Central memory CD8-positive, alpha-beta T cell (primary cell): ENCODE measurements around the gene CDH16.
A peak's percentile ranks its signal among the peaks of the same experiment; 100 is the strongest.

ENCODE experiments used
- ATAC-seq: fragments of 150-1000 bp; cut with Tn5 transposase; replicated peaks from 2 replicates; pipeline ENCODE4 v1.10.0; 2022; ENCODE audit warnings: mild to moderate bottlenecking, moderate FRiP score, moderate number of reproducible peaks; ENCODE audit not compliant: poor library complexity, severe bottlenecking; ENCODE audit errors: extremely low read depth
- DNase-seq, 2 donors: peaks; one replicate each; pipeline ENCODE4 v3.0.0; 2021; ENCODE audit warnings: low spot score in 2 of 2
- H3K27ac Mint-ChIP-seq: one replicate; pipeline ENCODE4 v1.8.0; 2022; ENCODE audit warnings: low read depth, mild to moderate bottlenecking, moderate library complexity, mixed read lengths
- H3K27me3 Mint-ChIP-seq: one replicate; pipeline ENCODE4 v1.8.0; 2022; ENCODE audit warnings: mixed read lengths
- H3K36me3 Mint-ChIP-seq: one replicate; pipeline ENCODE4 v1.8.0; 2022; ENCODE audit warnings: mild to moderate bottlenecking, moderate library complexity, mixed read lengths; ENCODE audit not compliant: insufficient read depth
- H3K4me1 Mint-ChIP-seq: one replicate; pipeline ENCODE4 v1.8.0; 2022; ENCODE audit warnings: mixed read lengths
- H3K4me3 Mint-ChIP-seq: one replicate; pipeline ENCODE4 v1.8.0; 2022; ENCODE audit warnings: mild to moderate bottlenecking, moderate library complexity, mixed read lengths
- H3K9me3 Mint-ChIP-seq: one replicate; pipeline ENCODE4 v1.8.0; 2022; ENCODE audit warnings: mixed read lengths

CDH16 gene

DNA sequence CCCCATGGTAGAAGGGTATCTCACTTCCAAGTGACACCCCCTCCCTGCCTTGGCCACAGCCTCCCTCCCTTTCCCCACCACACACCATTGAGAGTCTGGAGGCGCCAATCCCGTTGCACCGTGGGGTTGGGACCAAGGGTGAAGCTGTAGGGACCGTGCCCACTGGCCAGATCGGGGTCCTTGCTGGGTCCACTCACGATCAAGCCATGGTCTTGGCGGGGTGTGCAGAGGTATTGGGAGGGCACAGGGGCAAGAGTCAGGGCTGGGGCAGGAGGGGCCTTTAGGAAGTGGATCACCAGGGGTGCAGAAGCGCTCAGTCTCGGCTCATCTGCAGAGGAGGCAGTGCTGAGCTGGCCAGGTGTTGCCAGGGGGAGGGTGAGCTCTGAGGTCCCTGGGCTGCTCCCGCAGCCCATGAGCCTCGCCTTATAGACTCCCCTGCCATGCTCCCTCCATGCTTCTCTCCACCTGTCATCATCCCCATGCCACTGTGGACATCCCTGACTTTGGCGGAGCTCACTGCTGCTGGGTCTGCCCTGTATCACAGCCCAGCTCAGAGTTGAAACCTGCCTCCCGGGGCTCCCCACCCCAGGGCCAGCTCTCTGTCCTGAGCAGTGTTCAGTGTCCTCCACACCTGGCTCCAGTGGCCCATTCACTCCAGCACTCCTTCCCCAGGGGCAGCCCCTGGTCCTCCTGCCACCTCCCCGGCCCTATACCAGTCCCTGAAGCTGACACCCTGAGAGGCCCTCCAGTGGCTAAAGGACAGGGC, 8.3 kb downstream of the CDH16 start:
- ATAC-seq (no peak), DNase-seq (no peak)
- H3K27ac Mint-ChIP-seq: no peak overlapping the region
- peaks cover 10% of the 10 kb centered on the region for H3K4me1 Mint-ChIP-seq
- no peak overlapping the region for H3K4me3 Mint-ChIP-seq
- no peaks in the 10 kb centered on the region for H3K9me3 Mint-ChIP-seq
- H3K36me3 Mint-ChIP-seq: peaks cover 1% of the 10 kb centered on the region
- no peaks in the 10 kb centered on the region for H3K27me3 Mint-ChIP-seq

DNA sequence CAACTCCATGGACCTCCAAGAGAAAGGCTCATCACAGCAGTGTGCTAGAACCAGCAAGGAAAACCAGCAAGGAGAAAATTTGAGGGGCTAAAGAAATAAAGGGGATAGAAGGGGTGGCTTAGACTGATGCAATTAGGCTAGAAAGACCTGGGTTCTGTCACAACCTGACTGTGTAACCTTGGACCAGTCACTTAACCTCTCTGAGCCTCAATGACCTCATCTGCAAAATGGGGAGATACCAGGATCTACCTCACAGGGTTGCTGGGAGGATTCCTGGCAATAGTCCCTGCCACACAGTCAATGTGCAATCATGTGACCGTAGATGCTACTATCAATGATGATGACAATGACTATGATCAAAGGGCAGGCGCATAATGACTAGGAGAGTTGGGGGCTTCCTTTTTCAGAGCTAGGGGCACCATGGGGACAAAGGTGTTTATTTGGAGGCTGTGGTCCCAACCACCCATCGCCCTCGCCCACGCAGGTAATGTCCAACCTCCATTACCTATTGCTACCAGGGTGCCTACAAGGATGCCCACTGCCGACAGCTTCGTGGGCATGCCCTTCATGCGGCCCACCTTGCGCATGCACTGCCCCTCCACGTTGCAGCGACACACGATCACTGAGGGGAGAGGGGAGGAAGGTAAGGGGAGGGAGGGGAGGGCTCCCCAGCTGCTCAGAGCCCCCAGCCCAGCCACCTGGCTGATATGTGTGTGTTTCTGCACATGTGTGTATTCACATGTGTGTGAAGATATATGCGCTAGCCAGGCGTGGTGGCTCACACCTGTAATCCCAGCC, 9.7 kb downstream of the CDH16 start:
- no peak overlapping the region for H3K4me3 Mint-ChIP-seq
- H3K27ac Mint-ChIP-seq: peak overlapping the region; percentile 35
- no peaks in the 10 kb centered on the region for H3K27me3 Mint-ChIP-seq

DNA sequence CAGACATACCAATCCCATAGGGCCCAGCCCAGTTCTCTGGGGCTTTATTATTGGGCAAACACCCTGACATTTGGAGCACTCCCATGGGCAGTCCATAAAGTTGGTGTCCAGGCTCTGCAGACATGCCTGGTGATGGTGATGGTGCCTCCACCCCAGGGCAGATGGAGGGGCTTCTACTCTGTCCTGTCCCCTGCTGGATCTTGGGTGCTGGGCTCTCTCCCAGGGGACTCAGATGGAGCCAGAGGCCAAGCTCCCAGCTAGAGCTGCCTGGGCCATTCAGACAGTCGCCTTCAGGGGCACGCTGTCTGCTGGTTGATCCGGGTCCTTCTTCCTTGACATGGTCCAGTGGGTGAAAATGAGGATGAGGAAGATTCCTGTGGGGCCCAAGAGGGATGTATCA, 10.6 kb downstream of the CDH16 start:
- H3K9me3 Mint-ChIP-seq: no peaks in the 10 kb centered on the region
- H3K4me1 Mint-ChIP-seq: peaks cover 10% of the 10 kb centered on the region
- ATAC-seq: no peak
- peaks cover 1% of the 10 kb centered on the region for H3K36me3 Mint-ChIP-seq
- no peak overlapping the region for H3K4me3 Mint-ChIP-seq
- no peak for DNase-seq
- peak overlapping the region; percentile 35 for H3K27ac Mint-ChIP-seq
- H3K27me3 Mint-ChIP-seq: no peaks in the 10 kb centered on the region

More for the DNA sequence above, 9.7 kb downstream of the CDH16 start:
- peaks cover 10% of the 10 kb centered on the region for H3K4me1 Mint-ChIP-seq
- no peak for DNase-seq
- no peaks in the 10 kb centered on the region for H3K9me3 Mint-ChIP-seq
- no peak for ATAC-seq
- peaks cover 1% of the 10 kb centered on the region for H3K36me3 Mint-ChIP-seq

DNA sequence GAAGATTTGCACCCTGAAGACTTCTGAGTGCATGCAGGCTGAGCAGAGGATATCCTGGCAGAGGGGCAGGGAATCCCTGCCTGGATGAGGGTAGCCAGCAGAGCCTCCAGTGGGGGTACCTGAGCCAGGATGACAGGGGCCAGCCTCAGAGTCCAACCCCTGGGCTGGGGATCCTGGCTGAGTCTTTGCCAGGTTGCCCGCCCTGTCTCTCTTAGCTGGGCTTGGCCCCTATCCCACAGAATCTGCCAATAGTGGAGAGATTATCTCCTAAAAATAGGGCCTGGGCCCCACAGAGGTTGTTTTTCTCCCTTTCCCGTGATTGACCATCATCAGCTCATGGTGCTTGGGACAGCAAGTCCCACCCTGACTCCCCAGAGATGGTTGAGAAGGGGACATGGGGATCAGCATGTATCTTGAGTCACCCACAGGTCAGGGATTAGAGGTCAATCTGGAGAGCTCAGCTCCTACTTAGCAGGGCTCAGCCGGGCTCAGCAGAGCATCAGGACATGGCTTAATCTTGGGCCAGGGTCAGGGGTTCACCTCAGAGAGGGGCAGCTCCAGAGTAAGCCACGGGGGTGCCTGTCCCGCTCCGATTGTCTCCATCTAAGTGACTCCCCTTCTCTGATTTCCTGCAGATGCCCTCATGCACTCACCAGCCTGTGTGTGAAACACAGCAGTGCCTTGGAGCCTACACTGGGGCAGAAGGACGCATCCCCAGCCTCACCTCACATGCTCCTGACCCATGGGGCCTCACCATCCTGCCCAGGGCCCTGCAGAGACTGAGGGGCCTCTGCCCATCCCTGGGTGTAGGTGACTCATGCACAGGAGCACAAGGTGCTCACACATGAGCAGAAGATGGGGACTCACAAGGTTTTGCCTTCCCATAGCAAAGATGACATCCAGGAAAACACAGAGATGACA, 11.5 kb downstream of the CDH16 start:
- Mint-ChIP-seq H3K4me1 (peaks cover 10% of the 10 kb centered on the region), H3K27me3 (no peaks in the 10 kb centered on the region), H3K36me3 (peaks cover 1% of the 10 kb centered on the region), H3K27ac (no peak overlapping the region), H3K4me3 (no peak overlapping the region), H3K9me3 (no peaks in the 10 kb centered on the region)
- ATAC-seq (no peak), DNase-seq (no peak)

DNA sequence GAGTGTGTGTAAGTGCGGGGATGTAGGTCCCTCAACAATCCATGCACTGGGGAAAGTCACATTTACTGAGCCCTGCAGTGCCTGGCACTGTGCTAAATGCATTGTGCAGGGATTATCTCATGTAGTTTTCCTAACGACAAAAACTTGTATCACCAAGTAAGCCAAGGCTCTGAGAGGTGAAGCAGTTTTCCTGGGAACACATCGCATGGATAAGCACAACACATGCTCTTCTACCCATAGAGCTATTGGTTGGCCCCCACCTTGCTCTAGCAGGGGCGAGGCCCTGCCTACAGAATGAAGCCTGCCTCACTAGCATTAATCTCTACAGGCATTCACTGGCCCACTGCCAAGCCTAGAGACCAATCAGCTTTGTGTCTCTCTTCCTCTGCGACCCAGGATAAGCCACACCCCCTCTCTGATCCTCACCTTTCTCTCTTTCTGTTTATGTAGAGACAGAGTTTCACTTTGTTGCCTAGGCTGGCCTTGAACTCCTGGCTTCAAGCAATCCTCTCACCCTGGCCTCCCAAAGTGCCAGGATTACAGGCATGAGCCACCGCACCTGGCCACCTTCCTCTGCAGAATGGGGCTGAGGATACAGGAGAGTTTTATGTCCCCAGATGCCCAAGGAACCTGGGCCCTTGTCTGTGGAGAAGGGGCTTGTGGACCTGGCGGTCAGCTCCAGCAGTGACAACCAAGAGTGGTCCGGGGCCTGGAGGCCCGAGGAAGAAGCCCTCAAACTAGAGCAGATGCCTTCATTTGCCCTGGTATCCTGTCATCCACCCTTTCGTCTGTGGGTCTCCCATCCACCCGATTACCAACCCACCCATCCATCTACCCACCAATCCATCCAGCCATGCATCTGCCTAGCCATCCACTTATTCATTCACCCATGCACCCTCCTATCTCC, 12.8 kb downstream of the CDH16 start:
- ATAC-seq: no peak
- Mint-ChIP-seq H3K27ac (peak overlapping the region; percentile 14), H3K27me3 (no peaks in the 10 kb centered on the region), H3K9me3 (no peaks in the 10 kb centered on the region), H3K36me3 (peaks cover 1% of the 10 kb centered on the region), H3K4me1 (peaks cover 10% of the 10 kb centered on the region), H3K4me3 (no peak overlapping the region)
- no peak for DNase-seq

DNA sequence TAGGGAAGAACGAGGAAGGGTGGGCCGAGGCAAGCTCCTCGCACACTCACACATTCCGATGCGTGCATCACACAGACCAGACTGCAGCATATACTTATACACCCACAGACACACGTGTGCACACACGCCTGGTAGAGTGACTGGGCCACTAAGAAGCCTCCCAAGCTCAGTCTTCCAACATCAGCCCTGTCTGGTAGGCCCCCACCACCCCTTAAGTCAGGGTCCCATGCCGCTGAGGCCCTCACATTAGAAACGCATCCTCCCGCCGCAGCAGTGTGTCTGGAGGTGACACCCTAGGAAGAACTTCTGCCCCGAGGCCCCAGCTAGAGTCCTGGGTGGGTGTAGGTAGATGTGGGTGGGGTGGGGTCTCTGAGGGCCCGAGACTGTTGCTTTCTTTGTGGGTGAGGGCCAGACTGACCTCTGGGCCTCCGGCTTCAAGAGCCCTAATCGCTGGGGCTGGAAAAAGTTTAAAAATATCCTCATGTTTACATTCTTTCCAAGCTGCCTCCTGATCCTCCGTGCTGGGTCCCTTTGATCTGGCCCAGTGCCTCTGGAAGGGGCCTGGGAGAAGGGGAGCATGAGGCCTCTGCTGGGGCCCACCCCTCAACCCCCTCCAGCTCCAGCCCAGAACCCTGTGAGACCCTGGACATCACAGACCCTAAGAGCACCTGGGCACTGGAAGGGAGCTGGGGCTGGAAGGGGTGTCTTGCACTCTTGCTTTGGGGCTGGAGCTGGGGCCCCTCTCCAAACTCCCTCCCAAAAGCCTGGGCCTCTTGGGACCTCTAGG, 13.6 kb downstream of the CDH16 start:
- no peak overlapping the region for H3K4me3 Mint-ChIP-seq
- H3K9me3 Mint-ChIP-seq: no peaks in the 10 kb centered on the region
- H3K27me3 Mint-ChIP-seq: no peaks in the 10 kb centered on the region
- DNase-seq: no peak
- H3K36me3 Mint-ChIP-seq: peaks cover 1% of the 10 kb centered on the region
- no peak for ATAC-seq
- no peak overlapping the region for H3K27ac Mint-ChIP-seq
- H3K4me1 Mint-ChIP-seq: peaks cover 10% of the 10 kb centered on the region

DNA sequence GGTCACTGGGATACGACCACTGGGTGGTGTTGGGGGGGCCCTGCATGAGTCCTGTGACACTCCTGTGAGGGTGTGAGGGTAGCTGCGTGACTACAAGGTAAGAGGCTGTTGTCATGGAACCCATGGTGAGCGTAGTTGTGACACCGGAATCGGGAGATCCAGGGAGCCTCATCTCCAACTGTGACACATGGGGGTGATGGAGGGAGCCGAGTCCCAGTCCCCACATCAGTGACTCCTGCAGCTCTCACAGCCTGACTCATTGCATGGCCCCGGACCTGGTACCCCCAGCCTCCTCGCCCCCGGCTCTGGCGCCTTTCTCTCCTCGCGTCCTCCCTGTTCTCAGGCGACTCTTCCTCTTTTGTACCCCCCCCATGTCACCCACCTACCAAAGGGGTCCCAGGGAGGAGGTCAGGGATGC, 14.2 kb downstream of the CDH16 start:
- H3K4me3 Mint-ChIP-seq: no peak overlapping the region
- no peaks in the 10 kb centered on the region for H3K27me3 Mint-ChIP-seq
- ATAC-seq: no peak
- no peak for DNase-seq
- H3K9me3 Mint-ChIP-seq: no peaks in the 10 kb centered on the region
- H3K36me3 Mint-ChIP-seq: no peaks in the 10 kb centered on the region
- H3K4me1 Mint-ChIP-seq: peaks cover 10% of the 10 kb centered on the region
- H3K27ac Mint-ChIP-seq: no peak overlapping the region

DNA sequence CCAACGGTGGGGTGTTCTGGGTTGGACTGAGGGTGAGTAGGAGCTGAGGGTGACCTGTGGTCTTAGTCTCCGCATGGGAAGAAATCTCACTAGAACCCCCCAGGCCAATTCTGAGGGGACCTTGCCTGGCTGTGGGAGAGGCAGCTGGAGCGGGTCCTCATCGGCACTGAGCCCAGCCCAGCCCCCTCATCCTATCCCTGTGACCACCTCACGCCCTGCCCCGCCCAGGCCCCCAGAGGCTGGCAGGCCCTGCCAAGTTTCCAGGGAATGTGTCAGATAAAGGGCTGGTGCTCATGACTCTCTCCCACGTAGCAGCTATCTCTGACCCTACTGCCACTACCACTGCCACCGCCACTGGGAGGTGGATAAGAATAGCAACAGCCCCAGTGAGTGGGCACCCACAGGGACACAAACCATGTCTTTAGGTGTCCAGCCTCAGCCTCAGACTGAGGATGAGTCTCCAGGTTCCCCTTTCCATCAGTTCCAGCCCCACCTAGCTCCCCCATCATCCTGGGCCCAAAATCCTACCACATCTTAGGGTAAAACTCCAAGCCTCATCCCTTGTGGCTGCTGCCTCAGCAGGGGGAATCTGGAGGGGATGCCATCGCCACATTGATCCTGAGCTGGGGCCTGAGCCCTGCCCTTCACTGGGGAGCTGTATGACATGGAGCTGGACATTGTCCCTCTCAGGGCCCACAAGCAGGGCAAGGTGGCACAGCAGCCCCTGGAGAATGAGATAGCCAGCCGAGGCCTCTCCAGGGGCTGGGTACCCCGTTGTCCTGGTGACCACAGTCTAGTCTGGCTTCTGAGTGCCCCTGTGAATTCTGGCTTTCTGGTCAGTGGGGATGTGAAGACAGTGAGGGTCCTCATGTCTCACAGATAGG, 14.9 kb downstream of the CDH16 start:
- Mint-ChIP-seq H3K36me3 (no peaks in the 10 kb centered on the region), H3K27me3 (no peaks in the 10 kb centered on the region), H3K4me3 (no peak overlapping the region), H3K27ac (no peak overlapping the region), H3K9me3 (no peaks in the 10 kb centered on the region), H3K4me1 (peaks cover 10% of the 10 kb centered on the region)
- DNase-seq (no peak), ATAC-seq (no peak)

DNA sequence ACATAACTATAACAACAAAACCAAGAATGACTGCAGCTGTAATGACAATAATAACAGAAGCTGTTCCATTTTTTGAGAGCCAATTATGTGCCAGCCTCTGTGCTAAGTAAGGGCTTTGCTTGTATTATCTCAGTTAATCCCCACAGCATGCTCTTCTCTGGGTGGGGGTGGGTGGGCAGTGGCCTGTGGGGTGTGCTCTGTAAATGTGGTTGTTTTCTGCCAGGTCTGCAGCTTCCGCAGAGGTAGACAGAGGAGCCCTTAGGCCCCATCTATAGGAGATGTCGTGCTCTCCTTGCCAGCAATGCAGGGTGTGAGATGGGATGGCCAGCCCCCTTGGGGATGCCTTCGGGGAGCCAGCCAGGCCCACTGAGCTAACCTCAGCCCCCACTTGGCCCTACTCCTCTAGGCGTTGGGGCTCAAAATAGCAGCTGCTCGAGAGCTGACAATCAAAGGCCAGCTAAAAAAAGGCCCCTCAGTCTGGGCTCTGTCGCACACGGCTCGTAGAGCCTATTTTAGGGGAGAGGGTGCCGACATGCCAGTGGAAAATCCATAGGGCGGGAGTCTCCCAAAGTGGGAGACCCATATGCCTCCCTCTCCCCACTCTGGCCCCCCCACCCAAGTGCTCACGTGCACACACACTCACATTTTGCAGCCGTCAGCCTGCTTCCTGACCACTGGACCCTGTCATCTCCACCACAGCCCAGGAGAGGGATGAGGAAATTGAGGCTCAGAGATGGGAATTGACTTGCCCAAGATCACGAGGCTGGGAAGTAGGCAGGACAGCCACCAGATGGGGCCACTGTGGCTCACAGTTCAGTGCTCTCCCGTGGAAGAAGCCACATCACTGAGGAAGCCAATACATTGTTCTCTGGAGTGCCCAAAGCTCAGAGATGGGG, 15.8 kb downstream of the CDH16 start:
- peaks cover 10% of the 10 kb centered on the region for H3K4me1 Mint-ChIP-seq
- H3K27me3 Mint-ChIP-seq: no peaks in the 10 kb centered on the region
- no peak for ATAC-seq

DNA sequence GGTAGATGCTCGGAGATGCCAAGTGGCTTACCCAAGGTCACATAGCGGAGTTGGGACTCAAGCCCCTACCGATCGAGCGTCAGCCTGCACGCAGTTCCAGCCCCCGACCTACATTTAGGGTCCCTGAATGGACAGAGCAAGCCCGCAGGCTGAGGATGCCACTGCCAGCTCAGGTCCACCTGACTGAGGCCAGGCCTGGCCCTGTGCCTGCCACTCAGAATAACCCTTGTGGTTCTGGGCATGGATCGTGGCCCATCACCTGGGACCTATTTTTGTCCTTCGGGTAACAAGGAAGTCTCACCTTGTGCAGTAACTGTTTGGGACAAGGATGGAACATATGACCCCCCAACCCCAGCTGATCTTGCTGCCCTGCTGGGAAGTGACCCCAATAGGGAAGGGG, 17.1 kb downstream of the CDH16 start:
- DNase-seq (no peak), ATAC-seq (no peak)
- H3K36me3 Mint-ChIP-seq: no peaks in the 10 kb centered on the region
- no peaks in the 10 kb centered on the region for H3K9me3 Mint-ChIP-seq
- H3K27me3 Mint-ChIP-seq: no peaks in the 10 kb centered on the region
- H3K27ac Mint-ChIP-seq: no peak overlapping the region
- H3K4me3 Mint-ChIP-seq: no peak overlapping the region
- peaks cover 10% of the 10 kb centered on the region for H3K4me1 Mint-ChIP-seq

More for the DNA sequence above, 15.8 kb downstream of the CDH16 start:
- Mint-ChIP-seq H3K9me3 (no peaks in the 10 kb centered on the region), H3K4me3 (no peak overlapping the region), H3K27ac (no peak overlapping the region), H3K36me3 (no peaks in the 10 kb centered on the region)
- DNase-seq: no peak
